Measurements from ENCODE around the gene PRDM10. TPM values are rescaled to one million over a fixed set of nuclear protein-coding genes. Genes with fewer than 3 reads are reported as not detected.
"Not testable (repeated sequence)": the region's sequence is repeated elsewhere in the genome, so short reads cannot be mapped to it uniquely, and the experiment has no call there.

Gene PRDM10
- total RNA-seq, 6 experiments from 2014 or later: 3.4 to 6.8 (median 4.4) TPM

DNA sequence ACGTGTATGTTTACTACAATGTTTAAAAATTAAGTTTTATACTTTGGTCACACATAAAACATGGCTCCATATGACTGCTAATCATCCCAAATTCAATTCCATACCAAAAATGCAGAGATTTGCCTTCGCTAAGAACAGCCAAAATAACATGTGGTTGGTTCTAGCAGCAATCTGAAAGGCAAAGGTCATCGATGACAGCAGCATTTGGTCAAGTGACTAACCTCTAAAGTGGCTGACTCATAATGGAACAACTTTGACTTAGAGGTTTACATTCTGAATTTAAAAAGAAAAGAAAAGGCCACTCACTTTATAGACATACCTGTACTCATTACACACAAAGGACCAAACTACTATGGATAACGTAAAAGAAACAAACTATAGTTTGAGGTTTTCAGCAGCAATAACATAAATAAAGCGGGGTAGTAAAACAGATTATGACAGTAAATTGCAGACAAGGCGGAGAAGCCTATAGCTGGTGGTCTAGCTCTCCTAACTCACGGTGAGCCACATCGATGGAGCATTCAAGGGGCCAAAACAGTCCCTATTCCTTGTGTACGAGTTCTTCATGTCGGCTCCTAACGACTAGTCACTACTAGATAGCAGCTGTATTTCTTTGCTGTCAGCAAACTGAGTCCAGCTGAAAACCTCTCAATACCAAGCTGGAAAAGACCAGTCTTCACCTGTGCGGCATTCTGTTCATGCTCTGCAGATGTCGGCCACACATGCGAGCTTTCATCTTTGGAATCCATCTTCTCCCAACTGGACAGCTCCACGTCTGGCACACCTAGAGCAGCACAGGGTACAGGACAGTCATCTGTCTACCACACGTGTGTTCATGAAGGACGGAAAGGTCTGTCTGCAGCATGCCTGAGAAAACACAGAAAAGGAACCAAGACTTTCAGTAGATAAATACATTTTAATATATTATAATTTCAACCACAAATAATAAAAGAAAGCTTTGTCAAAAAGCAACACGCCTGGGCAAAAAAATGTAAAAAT, 42.1 kb downstream of the PRDM10 start:
- H3K36me3 ChIP-seq: peaks cover 0 to 3% (median 0%) of the 10 kb centered on the region in 4 donors
- ATAC-seq (peak in 3 of 4 donors; percentile 40 to 96 (median 47)), DNase-seq (no peak)
- no peaks in the 10 kb centered on the region for H3K27me3 ChIP-seq
- WGBS (ENCODE audit: insufficient coverage, low coverage, low lambda C conversion rate, missing lambda C conversion rate): 83% methylated on average over 12 of the region's 18 CpGs
- intact Hi-C loops (cut with DNase I): no loop called here
- no peaks in the 10 kb centered on the region for H3K4me1 ChIP-seq
- no peaks in the 10 kb centered on the region for H3K9me3 ChIP-seq
- no peak overlapping the region for H3K27ac ChIP-seq
- TF ChIP-seq, protein P1, sequence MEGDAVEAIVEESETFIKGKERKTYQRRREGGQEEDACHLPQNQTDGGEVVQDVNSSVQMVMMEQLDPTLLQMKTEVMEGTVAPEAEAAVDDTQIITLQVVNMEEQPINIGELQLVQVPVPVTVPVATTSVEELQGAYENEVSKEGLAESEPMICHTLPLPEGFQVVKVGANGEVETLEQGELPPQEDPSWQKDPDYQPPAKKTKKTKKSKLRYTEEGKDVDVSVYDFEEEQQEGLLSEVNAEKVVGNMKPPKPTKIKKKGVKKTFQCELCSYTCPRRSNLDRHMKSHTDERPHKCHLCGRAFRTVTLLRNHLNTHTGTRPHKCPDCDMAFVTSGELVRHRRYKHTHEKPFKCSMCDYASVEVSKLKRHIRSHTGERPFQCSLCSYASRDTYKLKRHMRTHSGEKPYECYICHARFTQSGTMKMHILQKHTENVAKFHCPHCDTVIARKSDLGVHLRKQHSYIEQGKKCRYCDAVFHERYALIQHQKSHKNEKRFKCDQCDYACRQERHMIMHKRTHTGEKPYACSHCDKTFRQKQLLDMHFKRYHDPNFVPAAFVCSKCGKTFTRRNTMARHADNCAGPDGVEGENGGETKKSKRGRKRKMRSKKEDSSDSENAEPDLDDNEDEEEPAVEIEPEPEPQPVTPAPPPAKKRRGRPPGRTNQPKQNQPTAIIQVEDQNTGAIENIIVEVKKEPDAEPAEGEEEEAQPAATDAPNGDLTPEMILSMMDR (IDR thresholded peaks at IDR 0.05): no peak
- TF ChIP-seq POLR2A (IDR thresholded peaks at IDR 0.05): no peak
- H3K4me3 ChIP-seq: no peak overlapping the region

DNA sequence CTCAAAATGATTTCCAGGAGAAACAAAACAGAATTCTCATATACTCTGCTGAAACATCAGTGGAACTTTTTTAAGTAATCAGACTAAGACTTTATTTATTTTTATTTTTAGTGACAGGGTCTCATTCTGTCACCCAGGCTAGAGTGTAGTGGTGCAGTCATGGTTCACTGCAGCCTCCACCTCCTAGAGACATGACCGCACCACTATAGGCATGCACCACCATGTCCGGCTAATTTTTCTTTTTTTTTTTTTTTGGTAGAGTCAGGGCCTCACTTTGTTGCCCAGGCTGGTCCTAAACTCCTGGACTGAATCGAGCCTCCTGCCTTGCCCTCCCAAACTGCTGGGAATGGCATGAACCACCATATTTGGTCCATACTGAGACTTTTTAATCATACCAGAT, 42.9 kb downstream of the PRDM10 start:
- no peak for TF ChIP-seq POLR2A (IDR thresholded peaks at IDR 0.05)
- TF ChIP-seq, protein P1 (IDR thresholded peaks at IDR 0.05): no peak

DNA sequence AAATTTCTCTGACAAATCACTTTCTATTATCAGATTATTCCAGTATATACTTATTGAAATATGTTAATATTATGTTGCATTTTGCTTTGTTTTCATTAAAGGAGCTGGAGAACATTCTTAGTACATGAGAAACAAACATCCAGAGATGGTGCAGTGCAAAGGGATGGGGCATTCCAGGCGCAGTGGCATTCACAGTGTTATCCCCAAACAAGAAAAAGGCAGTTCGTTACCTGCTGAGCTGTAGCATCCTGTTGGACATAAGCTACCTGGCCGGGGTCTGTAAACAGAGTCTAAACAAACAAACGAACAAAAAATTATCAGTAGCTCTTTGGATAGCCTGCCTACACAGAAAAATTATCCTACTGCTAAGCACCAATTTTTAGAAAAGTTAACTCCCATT, 47.4 kb downstream of the PRDM10 start:
- TF ChIP-seq, protein P1 (IDR thresholded peaks at IDR 0.05): no peak
- TF ChIP-seq POLR2A (IDR thresholded peaks at IDR 0.05): no peak
- H3K36me3 ChIP-seq: peaks cover 0 to 3% (median 0%) of the 10 kb centered on the region in 4 donors
- WGBS (ENCODE audit: insufficient coverage, low coverage, low lambda C conversion rate, missing lambda C conversion rate): 90% methylated on average over 4 of the region's 4 CpGs
- no peak overlapping the region for H3K27ac ChIP-seq
- intact Hi-C loops (cut with DNase I): no loop called here
- DNase-seq (no peak), ATAC-seq (no peak)
- H3K27me3 ChIP-seq: no peaks in the 10 kb centered on the region
- no peaks in the 10 kb centered on the region for H3K9me3 ChIP-seq
- H3K4me1 ChIP-seq: no peaks in the 10 kb centered on the region
- H3K4me3 ChIP-seq: no peak overlapping the region

More for the DNA sequence above, 42.9 kb downstream of the PRDM10 start:
- 100% methylated on average over 3 of the region's 3 CpGs for WGBS (ENCODE audit: insufficient coverage, low coverage, low lambda C conversion rate, missing lambda C conversion rate)
- H3K4me3 ChIP-seq: no peak overlapping the region
- H3K27ac ChIP-seq: no peak overlapping the region
- no peaks in the 10 kb centered on the region for H3K27me3 ChIP-seq
- H3K36me3 ChIP-seq: peaks cover 0 to 3% (median 0%) of the 10 kb centered on the region in 4 donors
- H3K4me1 ChIP-seq: no peaks in the 10 kb centered on the region
- no peak for ATAC-seq
- H3K9me3 ChIP-seq: no peaks in the 10 kb centered on the region
- no peak for DNase-seq
- intact Hi-C loops (cut with DNase I): no loop called here

DNA sequence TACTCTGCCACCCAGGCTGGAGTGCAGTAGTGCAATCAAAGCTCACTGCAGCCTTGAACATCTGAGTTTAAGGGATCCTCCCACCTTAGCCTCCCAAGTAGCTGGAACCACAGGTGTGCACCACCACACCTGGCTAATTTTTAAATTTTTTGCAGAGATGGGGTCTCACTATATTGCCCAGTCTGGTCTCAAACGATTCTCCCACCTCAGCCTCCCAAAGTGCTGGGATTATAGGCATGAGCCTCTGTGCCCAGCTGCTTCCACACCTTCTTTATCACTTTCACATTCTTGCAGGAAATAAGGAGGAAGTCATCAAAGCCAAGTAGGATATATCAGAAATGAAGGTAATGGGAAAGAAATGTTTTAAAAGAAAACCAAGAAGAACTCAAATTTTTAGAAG, 47.9 kb downstream of the PRDM10 start:
- H3K4me3 ChIP-seq; H3K36me3 ChIP-seq; intact Hi-C loops (cut with DNase I); ATAC-seq; H3K27ac ChIP-seq; H3K9me3 ChIP-seq; DNase-seq; H3K27me3 ChIP-seq; H3K4me1 ChIP-seq: not testable (repeated sequence)
- 62% methylated on average over 1 of the region's 1 CpG for WGBS (ENCODE audit: insufficient coverage, low coverage, low lambda C conversion rate, missing lambda C conversion rate)

DNA sequence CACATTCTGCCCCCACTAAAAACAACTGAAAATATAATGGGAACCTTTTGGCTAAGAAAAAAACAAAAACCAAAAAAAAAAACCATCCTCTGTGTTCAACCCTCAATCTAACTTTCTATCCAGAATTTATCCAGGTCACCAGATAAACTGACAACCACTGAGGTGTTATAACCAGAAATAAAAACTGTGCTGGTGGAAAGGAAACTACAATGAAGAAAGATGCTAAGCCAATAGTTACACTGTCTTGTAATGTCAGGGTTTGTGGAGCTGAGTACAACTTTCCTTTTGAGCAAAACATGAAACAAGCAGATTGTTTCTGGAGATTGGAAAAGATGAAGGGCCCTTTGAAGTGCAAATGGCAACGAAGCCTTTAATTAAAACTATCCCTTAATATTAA, 50.8 kb downstream of the PRDM10 start:
- no peak overlapping the region for H3K4me3 ChIP-seq
- no peaks in the 10 kb centered on the region for H3K4me1 ChIP-seq
- DNase-seq: no peak
- WGBS (ENCODE audit: insufficient coverage, low coverage, low lambda C conversion rate, missing lambda C conversion rate): 81% methylated on average over 1 of the region's 1 CpG
- ATAC-seq: no peak
- H3K36me3 ChIP-seq: peaks cover 0 to 3% (median 0%) of the 10 kb centered on the region in 4 donors
- TF ChIP-seq, protein P1 (IDR thresholded peaks at IDR 0.05): no peak
- TF ChIP-seq POLR2A (IDR thresholded peaks at IDR 0.05): no peak
- H3K27me3 ChIP-seq: no peaks in the 10 kb centered on the region
- H3K27ac ChIP-seq: no peak overlapping the region
- intact Hi-C loops (cut with DNase I): no loop called here
- H3K9me3 ChIP-seq: no peaks in the 10 kb centered on the region

All from right lobe of liver (tissue), 6 donors.